H1 (cell line): ENCODE measurements around the gene ANO2. TPM values are rescaled to one million over a fixed set of nuclear protein-coding genes. Genes with fewer than 3 reads are reported as not detected.

Experiments
- CTCF ChIA-PET: fragments of 300-600 bp; sonication (Branson Sonifier 250); formaldehyde crosslinking; loops from one replicate; lab custom pipeline; 2021; ENCODE audit not compliant: partially characterized antibody; lab: Charles Lee
- POLR2A ChIA-PET: fragments of 300-600 bp; sonication (Branson Sonifier 250); formaldehyde crosslinking; loops from one replicate; lab custom pipeline; 2021; ENCODE audit warnings: inconsistent platforms; ENCODE audit not compliant: partially characterized antibody; lab: Charles Lee
- DNase-seq, 2 experiments: peaks; one replicate each; pipeline versions ENCODE4 v3.0.0 to v3.0.0-alpha.2; 2010 to 2022; ENCODE audit warnings: low spot score in 2 of 2, low read depth in 1 of 2, mixed read lengths in 1 of 2
- FAIRE-seq: peaks from 2 replicates; lab custom pipeline; 2011; peaks lifted over from hg19 to GRCh38; lab: Jason Lieb, UNC
- H2AFZ ChIP-seq: 2 replicates; pipeline ENCODE4 v1.8.1; 2012; ENCODE audit warnings: low read length, inconsistent platforms
- H2AK5ac ChIP-seq: 2 replicates; pipeline ENCODE4 v1.6.1; 2013; ENCODE audit warnings: low read depth, low read length
- H2BK120ac ChIP-seq: replicated peaks from 2 replicates; pipeline ENCODE3; 2013; ENCODE audit warnings: low read depth, low read length, inconsistent platforms
- H2BK12ac ChIP-seq: 2 replicates; pipeline ENCODE4 v1.6.1; 2013; ENCODE audit warnings: low read depth, low read length
- H2BK15ac ChIP-seq: 2 replicates; pipeline ENCODE4 v1.6.1; 2013; ENCODE audit warnings: low read length
- H2BK20ac ChIP-seq: 2 replicates; pipeline ENCODE4 v1.6.1; 2013; ENCODE audit warnings: low read length
- H2BK5ac ChIP-seq: 2 replicates; pipeline ENCODE4 v1.6.1; 2013; ENCODE audit warnings: low read depth, low read length
- H3K14ac ChIP-seq: 2 replicates; pipeline ENCODE4 v1.6.1; 2013; ENCODE audit warnings: inconsistent platforms; ENCODE audit not compliant: insufficient read length
- H3K18ac ChIP-seq: 2 replicates; pipeline ENCODE4 v1.6.1; 2013; ENCODE audit warnings: low read length; ENCODE audit errors: extremely low read depth
- H3K23ac ChIP-seq: 2 replicates; pipeline ENCODE4 v1.6.1; 2013; ENCODE audit warnings: inconsistent platforms; ENCODE audit not compliant: insufficient read length
- H3K23me2 ChIP-seq: 2 replicates; pipeline ENCODE4 v1.6.1; 2013; ENCODE audit warnings: low read depth, low read length
- H3K27ac ChIP-seq: 2 replicates; pipeline ENCODE4 v1.6.1; 2011; ENCODE audit warnings: low read depth, low read length, inconsistent platforms
- H3K27me3 ChIP-seq, 4 experiments: replicated peaks in 1 of 4; 1 replicate in 1 of 4; 2 replicates in 3 of 4; pipeline versions ENCODE4 v1.6.1 to v1.8.1; 2011 to 2013; ENCODE audit warnings: low read length in 3 of 4, mild to moderate bottlenecking in 3 of 4, inconsistent platforms in 2 of 4, mixed read lengths in 2 of 4, moderate library complexity in 1 of 4; ENCODE audit not compliant: control insufficient read depth in 3 of 4, insufficient read depth in 3 of 4; ENCODE audit errors: extremely low read depth in 1 of 4
- H3K36me3 ChIP-seq, 4 experiments: 2 replicates each; pipeline versions ENCODE4 v1.6.1 to v1.8.1; 2011 to 2013; ENCODE audit warnings: mild to moderate bottlenecking in 4 of 4, low read length in 3 of 4, moderate library complexity in 2 of 4, control low read depth in 1 of 4, inconsistent platforms in 1 of 4; ENCODE audit not compliant: insufficient read depth in 4 of 4, control insufficient read depth in 2 of 4
- H3K4ac ChIP-seq: replicated peaks from 2 replicates; pipeline ENCODE3; 2013; ENCODE audit warnings: low read length, low read depth, mixed read lengths, inconsistent platforms; ENCODE audit not compliant: insufficient read length
- H3K4me1 ChIP-seq, 4 experiments: replicated peaks in 1 of 4; 1 replicate in 1 of 4; 2 replicates in 3 of 4; pipeline versions ENCODE4 v1.6.1 to v1.8.1; 2011 to 2013; ENCODE audit warnings: low read length in 3 of 4, inconsistent platforms in 2 of 4, mixed read lengths in 1 of 4; ENCODE audit not compliant: insufficient read depth in 4 of 4, control insufficient read depth in 3 of 4
- H3K4me2 ChIP-seq, 2 experiments: 2 replicates each; pipeline versions ENCODE4 v1.6.1 to v1.8.1; 2011 to 2013; ENCODE audit warnings: low read depth in 2 of 2, low read length in 2 of 2, control low read depth in 1 of 2, inconsistent platforms in 1 of 2, mild to moderate bottlenecking in 1 of 2; ENCODE audit not compliant: insufficient read depth in 1 of 2
- H3K4me3 ChIP-seq, 4 experiments: fragments of 200-600, 300-600 bp in 1 of 4; sonication (generic), shearing (Covaris generic), sonication (Bioruptor Twin) in 1 of 4; 2 replicates each; pipeline versions ENCODE4 v1.5.1 to v1.8.1; 2011 to 2016; ENCODE audit warnings: low read length in 4 of 4, low read depth in 3 of 4, control low read depth in 2 of 4, inconsistent platforms in 2 of 4, mild to moderate bottlenecking in 2 of 4, mixed read lengths in 1 of 4, moderate library complexity in 1 of 4; ENCODE audit not compliant: insufficient read depth in 2 of 4; ENCODE audit errors: extremely low read depth in 1 of 4
- H3K56ac ChIP-seq: replicated peaks from 2 replicates; pipeline ENCODE3; 2013; ENCODE audit warnings: low read depth, mild to moderate bottlenecking, mixed read lengths, low read length, inconsistent platforms; ENCODE audit not compliant: insufficient read length
- H3K79me1 ChIP-seq: 2 replicates; pipeline ENCODE4 v1.6.1; 2013; ENCODE audit warnings: low read depth, low read length, control low read depth
- H3K79me2 ChIP-seq, 2 experiments: 2 replicates each; pipeline versions ENCODE4 v1.6.1 to v1.8.1; 2012 to 2013; ENCODE audit warnings: low read length in 2 of 2, mild to moderate bottlenecking in 2 of 2, inconsistent platforms in 1 of 2; ENCODE audit not compliant: insufficient read depth in 2 of 2, control insufficient read depth in 1 of 2
- H3K9ac ChIP-seq, 4 experiments: replicated peaks in 1 of 4; 1 replicate in 1 of 4; 2 replicates in 3 of 4; pipeline versions ENCODE4 v1.6.1 to v1.8.1; 2011 to 2013; ENCODE audit warnings: low read depth in 3 of 4, low read length in 3 of 4, control low read depth in 2 of 4, mild to moderate bottlenecking in 2 of 4, moderate library complexity in 2 of 4, inconsistent platforms in 1 of 4; ENCODE audit errors: extremely low read depth in 1 of 4
- H3K9me3 ChIP-seq, 2 experiments: 2 replicates each; pipeline versions ENCODE4 v1.6.1 to v1.8.1; 2012 to 2013; ENCODE audit warnings: mild to moderate bottlenecking in 2 of 2, moderate library complexity in 2 of 2, control low read depth in 1 of 2, inconsistent platforms in 1 of 2, low read depth in 1 of 2, low read length in 1 of 2, mixed read lengths in 1 of 2; ENCODE audit not compliant: insufficient read depth in 2 of 2
- H4K20me1 ChIP-seq, 2 experiments: replicated peaks in 1 of 2; 2 replicates each; pipeline versions ENCODE3 to v1.8.1; 2011 to 2013; ENCODE audit warnings: inconsistent platforms in 2 of 2, low read length in 2 of 2, mild to moderate bottlenecking in 1 of 2; ENCODE audit not compliant: insufficient read depth in 2 of 2, control insufficient read depth in 1 of 2
- H4K5ac ChIP-seq: 2 replicates; pipeline ENCODE4 v1.6.1; 2013; ENCODE audit warnings: low read length, low read depth, mixed read lengths, inconsistent platforms; ENCODE audit not compliant: insufficient read length
- H4K8ac ChIP-seq: 2 replicates; pipeline ENCODE4 v1.8.0; 2013; ENCODE audit warnings: mild to moderate bottlenecking, moderate library complexity, low read length, inconsistent platforms; ENCODE audit not compliant: insufficient read depth; ENCODE audit errors: extremely low read depth
- H4K91ac ChIP-seq: replicated peaks from 2 replicates; pipeline ENCODE3; 2013; ENCODE audit warnings: low read length, mixed read lengths, inconsistent platforms; ENCODE audit not compliant: insufficient read length
- POLR2AphosphoS5 ChIP-seq: IDR thresholded peaks from 2 replicates; pipeline ENCODE4 v1.6.1; 2011; ENCODE audit warnings: low read depth, low read length
- WGBS, 2 experiments: shearing (Covaris generic) in 1 of 2; methylation state at CpG; one replicate each; pipeline versions ENCODE4 v1.1.6 to v1.1.7; 2013 to 2015; ENCODE audit warnings: low lambda C conversion rate in 2 of 2, mixed read lengths in 2 of 2, inconsistent platforms in 1 of 2, low coverage in 1 of 2, missing lambda C conversion rate in 1 of 2; ENCODE audit not compliant: insufficient replicate concordance in 2 of 2, insufficient coverage in 1 of 2, insufficient read length in 1 of 2; ENCODE audit errors: extremely low coverage in 1 of 2, missing lambda C conversion rate in 1 of 2; 5-methylcytosine and 5-hydroxymethylcytosine counted together
- polyA plus RNA-seq, 7 experiments: library from polyadenylated mRNA; depleted of rRNA in 3 of 7; stranded (reverse) in 5 of 7; unstranded in 2 of 7; fragments of >200 nt in 5 of 7; fragments of 200-250 nt in 2 of 7; gene quantifications; 1 replicate in 5 of 7; 2 replicates in 1 of 7; 4 replicates in 1 of 7; pipeline versions ENCODE4 v1.2.1 to v1.2.3, GENCODE V29; 2011 to 2013; ENCODE audit warnings: missing spikeins in 2 of 7, mixed read lengths in 2 of 7
- total RNA-seq: library from RNA; stranded (reverse); fragmentation: NEBNext Ultra II Directional; extraction: Animal tissue kit (Norgen Biotek cat#: 25700); gene quantifications from 2 replicates; pipeline ENCODE4 v1.2.1, GENCODE V29; 2021

Gene ANO2
- total and polyA plus RNA-seq, 2 of the 8 experiments (the other 6 are each of a cell fraction or from before 2014, with no cell fraction given), result 1.9 to 5.5 TPM

- ChIA-PET CTCF (interaction anchor here (0.6 to 4.2 kb wide), 3 partner anchors 24 to 58 kb away, joined by 3 to 18 read pairs (median 3); no protein-coding TSS in a partner anchor), POLR2A (no interaction called here)
- Histone ChIP-seq H3K9ac (no peak overlapping the region), H3K56ac (no peak overlapping the region), H2BK12ac (no peak overlapping the region), H3K36me3 (no peaks in the 10 kb centered on the region), H3K4me2 (no peak overlapping the region), H2AFZ (no peak overlapping the region), H3K4me3 (no peak overlapping the region), H2BK5ac (no peak overlapping the region), H3K27ac (no peak overlapping the region), H2AK5ac (no peak overlapping the region), H3K4ac (no peak overlapping the region), H4K91ac (no peak overlapping the region), H3K9me3 (no peaks in the 10 kb centered on the region), H3K79me1 (no peaks in the 10 kb centered on the region), H4K20me1 (no peaks in the 10 kb centered on the region), H2BK20ac (no peak overlapping the region), H3K23me2 (0 out of 2 replicates have a peak, but pooled peaks cover 2% of the 10 kb centered on the region), H2BK120ac (no peak overlapping the region), H4K8ac (no peak overlapping the region), H4K5ac (no peak overlapping the region), H3K14ac (no peak overlapping the region), H3K79me2 (no peaks in the 10 kb centered on the region), H3K27me3 (no peaks in the 10 kb centered on the region), H3K18ac (no peak overlapping the region), H3K4me1 (no peaks in the 10 kb centered on the region), H2BK15ac (no peak overlapping the region), H3K23ac (no peak overlapping the region)
- FAIRE-seq (no peak), DNase-seq (no peak)
- WGBS, 2 experiments, result 90% methylated on average over 7 of the region's 8 CpGs; no CpG with 5 or more reads in 1 of the 2 experiments
- TF ChIP-seq POLR2AphosphoS5, result no peak
These were observed 176.4 kb downstream of the ANO2 start for GRCh38 chr12:5768581-5769196.
